GM18870 (cell line): ENCODE data around the gene MYBPC3.
A peak's percentile ranks its signal among the peaks of the same experiment; 100 is the strongest.

Experiments
- ATAC-seq: cut with Tn5 transposase; IDR thresholded peaks from one replicate; pipeline ENCODE4 v1.9.1; 2021; ENCODE audit warnings: moderate library complexity; ENCODE audit not compliant: unreplicated experiment

MYBPC3 gene

DNA sequence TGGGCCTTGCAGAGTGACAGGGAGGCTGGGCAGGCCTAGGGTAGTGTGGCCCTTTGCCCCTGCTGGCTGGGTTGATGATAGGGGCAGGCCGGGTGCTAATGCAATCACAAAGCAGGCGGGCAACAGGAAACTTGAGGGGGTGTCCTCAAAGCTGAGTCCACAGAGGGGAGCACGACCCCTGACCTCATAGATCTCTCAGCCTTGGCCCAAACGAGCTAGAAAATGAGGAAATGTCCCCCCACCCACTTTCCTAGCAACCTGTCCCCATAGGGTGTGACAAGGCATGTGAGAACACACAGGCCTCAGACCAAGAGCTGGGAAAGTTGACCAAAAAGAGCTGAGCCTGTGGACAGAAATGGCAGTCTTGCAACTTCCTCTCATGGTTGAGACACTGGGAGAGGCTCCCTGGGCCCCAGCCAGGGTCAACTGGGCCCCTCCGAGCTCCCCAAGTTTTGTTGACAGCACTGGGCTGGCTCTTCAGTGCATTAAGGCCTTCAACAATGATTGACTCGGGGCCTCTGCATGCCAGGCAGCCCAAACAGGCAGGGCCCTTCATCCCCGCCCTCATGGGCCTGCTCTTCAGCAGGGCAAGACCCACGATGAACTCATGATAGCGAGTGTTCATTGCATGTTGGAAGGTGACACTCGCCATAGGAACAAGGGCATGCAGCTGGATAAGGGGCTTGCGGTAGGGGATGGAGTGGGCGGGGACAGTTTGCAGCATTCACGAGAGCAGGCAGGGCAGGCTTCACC, 35.6 kb upstream of the MYBPC3 start:
- ATAC-seq, result no peak

DNA sequence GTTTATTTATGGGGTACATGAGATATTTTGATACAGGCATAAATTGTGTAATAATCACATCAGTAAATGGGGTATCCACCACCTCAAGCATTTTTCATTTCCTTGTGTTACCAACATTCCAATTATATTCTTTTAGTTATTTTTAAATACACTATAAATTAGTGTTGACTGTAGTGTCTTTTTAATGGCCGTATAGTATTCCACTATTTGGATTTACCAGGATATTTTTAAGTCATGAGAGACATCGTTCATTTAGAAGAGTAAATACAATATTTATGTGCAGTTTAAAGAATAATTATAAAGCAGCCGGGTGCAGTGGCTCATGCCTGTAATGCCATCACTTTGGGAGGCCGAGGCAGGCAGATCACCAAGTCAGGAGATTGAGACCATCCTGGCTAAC, 32.0 kb upstream of the MYBPC3 start:
- ATAC-seq, result no peak

DNA sequence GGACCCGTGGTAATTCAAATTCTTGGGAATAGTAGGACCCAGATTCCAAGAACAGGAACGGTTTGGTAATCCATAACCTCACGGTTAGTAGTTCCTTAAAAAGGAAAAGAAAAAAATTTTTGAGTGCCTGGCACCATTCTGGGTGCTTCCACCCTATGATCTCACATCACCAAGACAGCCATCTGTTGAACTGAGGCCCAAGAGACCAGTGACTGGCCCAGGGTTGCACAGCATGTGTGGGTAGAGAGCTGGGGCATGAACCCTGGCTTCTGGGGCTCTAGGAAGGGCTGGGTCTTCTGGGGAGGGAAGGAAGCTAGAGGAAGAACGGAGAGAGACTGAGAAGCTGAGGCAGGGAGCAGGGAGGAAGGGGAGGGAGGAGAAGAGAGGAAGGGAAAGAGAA, 30.6 kb upstream of the MYBPC3 start:
- ATAC-seq, result no peak

DNA sequence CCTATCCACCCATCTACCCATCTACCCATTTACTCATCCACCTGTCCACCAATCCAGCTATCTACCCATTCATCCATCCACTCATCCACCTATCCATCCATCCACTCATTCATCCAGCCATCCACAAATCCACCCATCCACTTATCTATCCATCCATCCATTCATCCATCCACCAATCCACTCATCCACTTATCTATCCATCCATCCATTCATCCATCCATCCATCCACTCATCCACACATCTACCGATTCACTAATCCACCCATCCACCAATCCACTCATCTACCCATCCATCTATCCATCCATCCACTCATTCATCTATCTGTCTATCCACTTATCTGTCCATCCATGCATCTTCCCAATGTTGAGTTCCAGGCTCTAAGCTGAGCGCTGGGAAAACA, 27.6 kb upstream of the MYBPC3 start:
- ATAC-seq, result no peak

DNA sequence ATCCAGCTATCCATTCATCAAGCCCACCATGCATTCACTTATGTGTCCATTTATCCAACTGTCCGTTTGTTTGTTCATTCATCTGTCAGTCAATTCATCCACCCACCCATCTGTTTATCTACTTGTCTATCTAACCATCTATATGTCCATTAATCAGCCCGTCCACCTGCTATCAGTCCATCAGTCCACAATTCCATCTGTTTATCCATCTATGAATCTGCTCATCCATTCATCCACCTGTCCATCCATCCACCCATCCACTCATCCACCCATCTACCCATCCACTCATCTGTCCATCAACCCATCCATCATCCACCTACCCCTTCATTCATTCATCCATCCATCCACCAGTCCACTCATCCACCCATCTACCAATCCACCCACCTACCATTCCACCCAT, 26.8 kb upstream of the MYBPC3 start:
- no peak for ATAC-seq

DNA sequence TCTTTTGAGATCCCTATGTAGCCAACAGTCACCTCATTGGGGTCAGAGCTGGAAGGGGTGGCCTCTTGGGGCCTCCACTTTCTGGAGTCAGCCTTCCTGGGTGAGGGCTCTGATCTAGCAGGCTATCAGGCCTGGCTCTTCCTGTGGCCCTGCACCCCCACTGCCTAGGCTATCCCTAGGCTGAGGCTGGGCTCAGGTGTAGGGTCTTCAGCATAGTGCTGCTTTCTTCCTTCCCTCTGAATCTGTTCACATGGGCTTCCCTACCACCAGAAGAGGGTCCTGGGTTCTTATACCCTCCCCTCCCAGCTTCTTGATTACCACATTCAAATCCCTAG, 26.3 kb upstream of the MYBPC3 start:
- no peak for ATAC-seq

DNA sequence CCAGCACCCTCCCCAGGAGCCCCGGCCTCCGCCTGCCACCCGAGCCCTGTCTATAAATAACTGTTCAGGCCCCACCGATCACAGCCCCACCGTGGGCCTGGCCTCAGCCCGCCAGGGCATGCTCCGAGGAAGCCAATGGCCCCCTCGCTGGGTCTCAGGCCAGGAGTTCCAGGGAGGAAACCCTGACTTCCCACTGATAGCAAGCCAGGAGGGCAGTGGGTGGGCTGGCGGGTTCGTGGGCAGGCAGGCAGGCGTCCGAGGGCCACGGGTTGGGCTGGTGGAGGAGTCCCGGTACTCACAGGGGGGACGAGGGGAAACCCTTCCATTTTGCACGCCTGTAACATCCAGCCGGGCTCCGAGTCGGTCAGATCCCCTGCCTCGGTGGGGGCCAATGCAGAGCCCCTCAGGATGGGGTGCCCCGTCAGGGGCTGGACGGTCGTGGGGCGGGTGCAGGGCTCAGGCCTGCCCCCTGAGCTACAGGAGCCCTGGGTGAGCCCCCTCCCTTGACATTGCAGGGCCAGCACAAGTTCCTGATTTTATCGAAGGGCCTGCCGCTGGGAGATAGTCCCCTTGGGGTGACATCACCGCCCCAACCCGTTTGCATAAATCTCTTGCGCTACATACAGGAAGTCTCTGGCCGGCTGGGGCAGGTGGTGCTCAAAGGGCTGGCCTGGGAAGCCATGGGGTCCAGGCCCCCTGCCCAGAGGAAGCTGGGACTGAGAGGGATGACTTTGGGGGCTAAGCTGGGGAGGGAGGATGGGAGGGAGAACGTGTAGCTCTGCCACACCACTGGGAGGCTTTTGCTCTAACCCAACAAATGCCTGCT, 25.7 kb upstream of the MYBPC3 start, which contains the start of gene SPI1:
Gene SPI1, minus strand, starts transcription at position 538 of the 826 bp plus-strand sequence. Its CDS starts 194 bp downstream, at position 344.
- ATAC-seq, result peak; percentile 71

DNA sequence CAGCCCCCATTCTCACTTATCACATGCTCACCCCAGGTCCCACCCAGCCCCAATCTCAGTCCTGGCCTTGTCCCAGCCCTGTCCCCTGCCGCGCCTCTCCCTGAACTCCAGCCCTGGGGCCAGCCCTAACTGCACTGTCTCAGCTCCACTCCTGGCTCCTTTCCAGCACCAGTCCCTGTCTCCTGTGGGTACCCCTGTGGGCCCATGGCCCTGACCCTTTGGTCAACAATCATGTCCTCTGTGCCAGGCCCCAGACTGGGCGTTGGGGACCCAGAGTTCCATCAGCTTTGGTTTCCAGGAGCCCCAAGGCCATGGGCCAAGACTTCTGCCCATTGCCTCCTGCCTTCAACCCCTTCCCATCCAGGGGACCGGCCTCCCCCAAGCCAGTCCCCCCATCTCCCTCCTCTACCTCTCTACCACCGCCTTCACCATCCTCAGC, 25.1 kb upstream of the MYBPC3 start:
- no peak for ATAC-seq

DNA sequence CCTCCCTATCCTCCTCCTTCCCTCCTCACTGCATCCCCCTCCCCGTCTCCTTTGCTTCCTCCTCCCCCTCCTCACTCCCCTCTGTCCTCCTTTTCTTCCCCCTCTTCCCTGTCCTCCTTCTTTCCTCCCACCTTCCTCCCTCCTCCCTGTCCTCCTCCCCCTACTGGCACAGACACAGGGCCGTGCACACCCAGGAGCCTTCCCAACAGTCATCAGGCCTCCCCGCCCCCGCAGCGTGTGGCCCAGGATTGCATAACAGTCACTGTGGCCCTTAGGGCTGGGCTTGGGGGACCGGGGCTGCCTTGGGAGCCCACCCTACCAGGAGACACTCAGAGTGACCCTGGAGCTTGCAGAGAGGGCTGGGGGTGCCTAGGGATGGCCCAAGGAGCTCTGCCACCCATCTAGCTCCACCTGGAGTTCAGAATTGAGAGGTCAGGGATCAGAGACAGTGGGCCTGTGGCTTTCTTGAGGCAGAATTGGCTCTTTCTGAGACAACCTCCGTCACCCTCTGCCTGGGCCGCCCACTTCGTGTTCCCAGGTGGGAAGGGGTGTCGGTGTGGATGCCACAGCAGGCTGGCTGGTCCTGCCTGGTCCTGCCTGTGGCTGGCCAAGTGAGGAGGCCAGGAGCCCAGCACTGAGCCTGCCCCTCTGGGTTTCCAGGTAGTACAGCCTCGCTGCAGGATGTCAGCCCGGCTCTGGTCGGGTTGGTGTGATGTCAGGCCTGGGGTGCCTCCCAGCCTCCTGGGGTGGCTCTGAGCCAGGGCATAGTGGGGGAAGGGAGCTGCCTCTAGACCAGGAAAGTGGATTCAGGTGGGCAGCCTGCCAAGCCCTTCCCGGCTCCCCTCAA, 24.2 kb upstream of the MYBPC3 start:
- ATAC-seq, result no peak

DNA sequence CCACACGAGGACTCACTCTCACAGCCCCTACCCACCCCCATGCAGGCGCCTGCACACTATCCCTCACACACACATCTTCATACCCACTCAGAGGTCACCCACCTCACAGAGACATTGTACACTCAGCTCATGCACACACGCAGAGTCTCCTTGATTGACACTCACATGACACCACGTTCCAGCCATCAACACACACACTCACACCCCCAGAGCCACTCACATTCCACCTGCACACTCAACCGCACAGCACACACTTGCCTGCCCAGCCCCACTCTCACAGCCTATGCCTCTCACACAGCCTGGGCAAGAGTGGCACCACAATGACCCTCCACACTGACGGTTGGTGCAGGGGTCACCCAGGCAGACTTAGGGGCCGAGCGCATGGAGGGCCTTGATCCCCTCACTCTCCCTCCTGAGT, 23.6 kb upstream of the MYBPC3 start:
- no peak for ATAC-seq

DNA sequence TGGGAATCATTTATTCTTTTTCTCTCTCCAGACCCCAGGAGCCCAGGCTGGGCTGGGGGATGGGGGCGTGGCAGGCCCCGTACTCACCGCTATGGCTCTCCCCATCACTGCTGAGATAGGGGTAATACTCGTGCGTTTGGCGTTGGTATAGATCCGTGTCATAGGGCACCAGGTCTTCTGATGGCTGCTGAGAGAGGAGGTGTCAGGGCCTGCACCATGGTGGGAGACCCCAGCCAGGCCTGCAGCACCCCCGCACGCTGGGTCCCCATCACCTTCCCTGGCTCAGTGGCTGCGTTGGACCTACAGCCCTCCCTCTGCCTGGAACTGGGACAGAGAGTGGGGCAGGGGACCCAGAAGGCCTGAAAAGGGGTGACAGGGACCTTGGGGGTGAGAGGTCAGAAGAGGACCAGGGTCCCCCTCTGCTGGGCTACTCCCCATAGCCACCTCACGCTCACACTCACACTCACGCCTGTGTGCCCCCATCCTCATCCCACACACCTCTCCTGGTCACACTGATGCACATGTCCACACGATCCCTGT, 23.1 kb upstream of the MYBPC3 start:
- ATAC-seq, result no peak

DNA sequence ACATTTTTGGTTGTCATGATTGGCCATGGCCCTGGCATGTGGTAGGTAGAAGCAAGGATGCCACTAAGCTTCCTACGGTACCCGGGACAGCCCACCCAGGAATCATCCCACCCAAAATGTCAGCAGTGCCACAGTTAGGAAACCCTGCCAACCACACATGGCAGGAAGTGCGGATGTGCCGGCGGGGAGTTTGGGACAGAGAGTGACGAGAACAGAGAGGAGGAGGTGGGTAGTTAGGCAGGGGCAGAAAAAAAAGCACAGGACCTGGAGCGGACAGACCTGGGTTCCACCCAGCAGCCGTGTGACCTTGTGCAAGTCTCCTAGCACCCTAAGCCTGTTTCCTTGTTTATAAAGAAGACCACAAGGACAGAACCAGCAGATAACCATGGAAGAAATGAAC, 22.5 kb upstream of the MYBPC3 start:
- no peak for ATAC-seq

DNA sequence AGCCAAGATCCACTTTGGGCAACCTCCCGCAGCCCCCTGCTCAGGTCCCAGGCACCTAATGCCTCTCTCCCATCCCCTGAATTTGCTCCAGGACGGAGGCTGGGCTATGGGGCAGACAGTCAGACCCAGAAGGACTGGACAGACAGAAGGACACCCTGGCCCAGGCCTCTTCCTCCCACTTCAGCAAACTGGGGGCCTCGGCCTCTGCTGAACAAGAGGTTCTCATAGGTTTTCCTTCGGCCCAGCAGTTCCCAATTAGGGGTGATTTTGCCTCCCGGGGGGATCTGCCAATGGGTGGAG, 22.2 kb upstream of the MYBPC3 start:
- no peak for ATAC-seq

DNA sequence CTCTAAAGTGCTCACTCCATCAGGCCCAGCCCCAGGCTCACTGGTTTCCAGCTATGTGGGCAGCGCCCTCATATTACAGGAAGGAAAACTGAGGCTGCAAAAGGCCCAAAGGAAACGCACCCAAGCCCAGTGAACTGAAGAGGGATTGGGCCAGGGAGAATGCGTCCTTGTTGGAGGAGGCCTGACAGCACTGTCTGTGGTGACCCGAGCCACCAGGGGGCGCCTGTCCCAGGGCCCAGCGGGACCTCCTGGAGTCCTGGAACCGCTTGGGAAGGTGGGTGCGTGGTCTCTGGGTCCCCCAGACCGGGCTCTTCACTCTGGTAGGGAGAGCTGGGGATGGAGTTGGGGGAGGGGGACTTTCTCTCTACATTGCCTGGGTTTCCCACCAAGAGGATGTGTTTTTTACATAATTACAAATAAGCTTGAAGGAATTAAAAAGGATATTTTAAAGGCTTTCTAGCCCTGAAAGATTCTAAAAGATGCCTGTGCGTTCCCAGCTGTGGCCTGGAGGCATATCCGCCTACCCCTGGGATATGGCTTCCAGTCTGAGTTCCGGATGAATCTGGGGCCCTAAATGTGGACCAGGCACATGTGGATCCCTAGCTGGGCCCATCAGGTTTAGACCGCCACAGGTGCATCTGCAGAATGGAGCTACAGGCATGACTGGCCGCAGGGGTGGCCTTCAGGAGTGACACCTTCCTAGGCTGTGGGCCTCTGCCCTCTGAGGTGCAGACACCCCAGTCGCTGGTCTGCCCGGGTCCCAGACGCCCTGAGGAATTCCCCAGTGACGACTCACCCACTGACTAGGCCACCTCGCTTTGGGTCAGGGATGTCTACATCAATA, 21.6 kb upstream of the MYBPC3 start:
- no peak for ATAC-seq

DNA sequence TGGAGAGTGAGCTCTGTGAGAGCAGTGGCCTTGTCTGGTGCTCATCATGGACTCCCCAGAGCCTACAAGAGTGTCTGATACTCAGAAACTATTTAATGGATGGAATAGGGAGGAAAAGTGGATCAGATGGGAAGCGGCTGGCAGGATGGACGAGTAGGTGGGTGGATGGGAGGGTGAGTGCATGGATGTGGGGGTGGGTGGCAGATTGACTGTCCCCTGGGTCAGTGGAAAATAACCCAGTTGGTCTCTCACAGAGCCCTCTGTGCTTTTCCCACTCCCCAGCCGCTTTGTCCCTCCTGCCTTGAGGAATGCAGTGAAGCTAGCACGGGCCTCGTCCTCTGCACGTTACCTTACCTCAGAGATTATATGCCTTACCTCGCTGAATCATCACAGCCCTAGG, 19.9 kb upstream of the MYBPC3 start:
- ATAC-seq, result no peak

DNA sequence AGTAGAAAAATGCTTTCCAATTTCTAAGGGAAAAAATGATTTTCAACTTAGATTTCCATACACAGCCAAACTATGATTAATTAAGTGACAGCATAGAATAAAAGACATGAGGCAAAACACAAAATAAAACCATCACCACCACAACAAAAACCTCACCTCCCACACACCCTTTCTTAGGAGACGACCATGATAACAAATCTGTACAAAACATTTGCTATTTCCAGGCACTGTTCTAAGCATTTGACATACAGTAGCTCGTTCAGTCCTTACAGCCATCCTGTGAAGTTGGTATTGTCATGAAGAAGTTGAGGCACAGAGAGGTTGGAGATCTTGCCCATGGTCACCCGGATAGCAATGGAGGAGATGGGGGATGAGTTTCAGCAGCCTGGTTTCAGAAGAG, 17.2 kb upstream of the MYBPC3 start:
- ATAC-seq, result no peak

DNA sequence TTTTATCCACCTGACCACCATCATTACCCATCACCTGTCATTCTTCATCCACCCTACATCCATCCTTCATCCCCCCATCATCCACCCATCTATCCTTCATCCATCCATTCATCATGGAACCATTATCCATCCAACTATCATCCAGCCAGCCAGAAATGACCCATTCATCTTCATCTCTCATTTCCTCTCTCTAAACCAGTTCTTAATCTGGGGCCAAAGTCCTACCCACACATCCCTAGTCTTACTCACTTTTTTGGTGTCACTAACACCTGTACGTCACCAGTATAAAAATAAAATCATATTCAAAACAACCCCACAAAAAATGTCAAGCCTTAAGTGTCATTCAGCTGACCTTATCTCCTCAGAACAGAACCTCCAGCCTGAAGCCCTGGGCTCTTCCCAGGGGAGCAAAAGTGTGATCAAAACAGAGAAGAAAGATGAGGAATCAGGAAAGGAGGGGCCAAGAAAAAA, 13.6 kb upstream of the MYBPC3 start:
- no peak for ATAC-seq

DNA sequence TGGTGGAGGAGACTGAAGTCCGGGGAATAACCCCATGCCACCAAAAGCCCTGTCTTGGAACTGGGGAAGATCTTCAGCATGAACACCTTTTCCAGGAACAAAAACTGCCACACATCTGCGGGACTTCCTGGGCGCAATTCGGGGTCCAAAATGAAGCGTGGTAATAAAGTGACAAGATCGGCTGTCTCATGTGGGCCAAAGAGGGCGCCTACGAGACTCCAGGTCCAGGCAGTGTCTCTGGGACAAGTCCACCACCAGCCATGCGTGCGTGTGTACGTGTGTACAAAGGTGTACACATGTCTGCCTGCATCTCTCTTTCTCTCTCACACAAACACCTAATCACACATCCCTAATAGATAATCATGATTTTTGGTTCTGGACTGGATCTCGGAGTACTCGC, 8.9 kb upstream of the MYBPC3 start:
- ATAC-seq, result no peak

DNA sequence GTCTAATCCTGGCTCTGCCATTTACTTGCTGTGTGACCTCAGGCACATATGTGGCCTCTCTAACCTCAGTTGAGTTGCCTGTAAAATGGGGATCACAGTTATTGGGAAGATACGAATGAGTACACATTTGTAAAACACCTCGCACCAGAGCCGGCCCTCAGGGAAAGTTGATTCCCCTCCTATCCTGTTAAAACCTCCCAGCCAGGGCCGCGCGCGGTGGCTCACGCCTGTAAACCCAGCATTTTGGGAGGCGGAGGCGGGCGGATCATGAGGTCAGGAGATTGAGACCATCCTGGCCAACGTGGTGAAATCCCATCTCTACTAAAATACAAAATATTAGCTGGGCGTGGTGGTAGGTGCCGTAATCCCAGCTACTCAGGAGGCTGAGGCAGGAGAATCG, 7.8 kb upstream of the MYBPC3 start:
- no peak for ATAC-seq

DNA sequence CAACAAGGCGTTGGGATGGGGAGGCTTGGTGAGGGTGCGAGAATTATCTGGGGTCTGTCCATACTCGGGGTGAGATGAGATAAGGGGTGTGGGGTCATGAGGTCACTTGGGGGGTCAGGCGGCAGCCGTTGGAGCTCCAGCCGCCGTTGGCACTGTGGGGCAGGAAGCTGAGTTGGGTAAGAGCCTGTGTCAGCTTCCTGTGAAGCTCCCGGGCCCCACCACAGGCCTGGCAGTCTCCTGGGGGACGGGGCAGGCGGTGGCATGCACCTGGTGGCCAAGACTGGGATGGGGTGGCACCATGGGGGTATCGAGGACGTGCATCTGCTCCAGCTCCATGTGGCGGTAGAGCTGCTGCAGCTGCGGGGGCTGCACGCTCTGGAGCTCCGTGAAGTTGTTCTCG, 7.1 kb upstream of the MYBPC3 start:
- ATAC-seq, result no peak
